KOPT-K1 (cell line): ENCODE results near the gene CABP4.

Experiments
- H3K27ac ChIP-seq: fragments of 200-600 bp; sonication (generic); 2 replicates; pipeline ENCODE4 v1.5.1; 2016; ENCODE audit warnings: antibody characterized with exemption, mild to moderate bottlenecking, low read depth, low read length; ENCODE audit not compliant: poor library complexity, severe bottlenecking
- H3K36me3 ChIP-seq: fragments of 200-600 bp; sonication (generic); 2 replicates; pipeline ENCODE4 v1.5.1; 2017; ENCODE audit warnings: antibody characterized with exemption, mild to moderate bottlenecking, low read length, moderate library complexity; ENCODE audit not compliant: insufficient read depth
- H3K9me3 ChIP-seq: fragments of 200-600 bp; sonication (generic); 2 replicates; pipeline ENCODE4 v1.5.1; 2017; ENCODE audit warnings: antibody characterized with exemption, low read length, mild to moderate bottlenecking; ENCODE audit not compliant: insufficient read depth, poor library complexity, severe bottlenecking

The CABP4 gene

GRCh38 chr11:67510023-67510345 lies 54.8 kb downstream of the CABP4 start:
- H3K27ac ChIP-seq = no peak overlapping the region
- H3K36me3 ChIP-seq = no peaks in the 10 kb centered on the region
- H3K9me3 ChIP-seq = no peaks in the 10 kb centered on the region
